IPS-NIHi7 (cell line): ENCODE measurements around the gene SLC25A22.
A peak's percentile ranks its signal among the peaks of the same experiment; 100 is the strongest.

Source experiments
- DNase-seq: peaks from one replicate; pipeline ENCODE4 v3.0.0; 2012; ENCODE audit warnings: mixed read lengths; ENCODE audit errors: extremely low spot score

Gene SLC25A22

GRCh38 chr11:747158-748006, 50.7 kb downstream of the SLC25A22 start, which contains the start of gene TALDO1:
Gene TALDO1, plus strand, starts transcription at chr11:747464. Its CDS starts 18 bp downstream, at chr11:747482.
- DNase-seq = peak; percentile 97

GRCh38 chr11:746289-747157, 51.6 kb downstream of the SLC25A22 start:
- no peak for DNase-seq

- DNase-seq = no peak
These were observed 52.7 kb downstream of the SLC25A22 start for GRCh38 chr11:745428-745827.

GRCh38 chr11:742571-743201, 55.4 kb downstream of the SLC25A22 start:
- no peak for DNase-seq

GRCh38 chr11:742156-742546, 55.9 kb downstream of the SLC25A22 start:
- DNase-seq = no peak
